Common myeloid progenitor, CD34-positive (primary cell): Measurements from ENCODE around the gene COMMD2.

Experiments used
- CTCF ChIA-PET: fragments of 350-600 bp; sonication (Branson Sonifier 250); formaldehyde crosslinking; loops from one replicate; lab custom pipeline; 2021; ENCODE audit warnings: antibody characterized with exemption; lab: Charles Lee
- POLR2A ChIA-PET: fragments of 350-600 bp; sonication (Branson Sonifier 250); formaldehyde crosslinking; loops from one replicate; lab custom pipeline; 2021; ENCODE audit warnings: antibody characterized with exemption; lab: Charles Lee
- DNase-seq, 3 donors: peaks; one replicate each; pipeline versions ENCODE4 v3.0.0 to v3.0.0-alpha.2; 2013
- H3K27ac ChIP-seq, 2 experiments: 1 replicate in 1 of 2; 2 replicates in 1 of 2; pipeline ENCODE4 v1.7.0; 2013; ENCODE audit warnings: inconsistent platforms in 2 of 2, low read length in 2 of 2, mild to moderate bottlenecking in 2 of 2, low read depth in 1 of 2, moderate library complexity in 1 of 2; ENCODE audit not compliant: severe bottlenecking in 2 of 2, insufficient read depth in 1 of 2, poor library complexity in 1 of 2
- H3K27me3 ChIP-seq, 5 experiments: replicated peaks in 2 of 5; 1 replicate in 3 of 5; 2 replicates in 2 of 5; pipeline versions ENCODE4 v1.6.1 to v1.7.0; 2013; ENCODE audit warnings: low read length in 4 of 5, mild to moderate bottlenecking in 2 of 5, moderate library complexity in 2 of 5, inconsistent platforms in 1 of 5; ENCODE audit not compliant: insufficient read depth in 5 of 5, control insufficient read depth in 4 of 5
- H3K36me3 ChIP-seq, 4 experiments: 1 replicate in 2 of 4; 2 replicates in 2 of 4; pipeline versions ENCODE4 v1.6.1 to v1.7.0; 2013; ENCODE audit warnings: low read length in 3 of 4, control low read depth in 1 of 4, mild to moderate bottlenecking in 1 of 4; ENCODE audit not compliant: control insufficient read depth in 4 of 4, insufficient read depth in 4 of 4
- H3K4me1 ChIP-seq, 4 experiments: 1 replicate in 3 of 4; 2 replicates in 1 of 4; pipeline versions ENCODE4 v1.6.1 to v1.7.1; 2013; ENCODE audit warnings: low read length in 3 of 4, mild to moderate bottlenecking in 3 of 4, control low read depth in 1 of 4, inconsistent platforms in 1 of 4, moderate library complexity in 1 of 4; ENCODE audit not compliant: control insufficient read depth in 4 of 4, insufficient read depth in 4 of 4; ENCODE audit errors: control extremely low read depth in 1 of 4
- H3K4me3 ChIP-seq, 7 experiments: 1 replicate in 4 of 7; 2 replicates in 3 of 7; pipeline versions ENCODE4 v1.5.1 to v1.7.0; 2013; ENCODE audit warnings: mild to moderate bottlenecking in 7 of 7, low read length in 6 of 7, moderate library complexity in 6 of 7, inconsistent platforms in 2 of 7, low read depth in 2 of 7, control low read depth in 1 of 7; ENCODE audit not compliant: insufficient read depth in 4 of 7, control insufficient read depth in 1 of 7; ENCODE audit errors: extremely low read depth in 1 of 7
- H3K9me3 ChIP-seq, 5 experiments: 1 replicate in 4 of 5; 2 replicates in 1 of 5; pipeline versions ENCODE4 v1.6.1 to v1.7.1; 2013; ENCODE audit warnings: low read length in 4 of 5, mild to moderate bottlenecking in 2 of 5, inconsistent platforms in 1 of 5, low read depth in 1 of 5, moderate library complexity in 1 of 5; ENCODE audit not compliant: control insufficient read depth in 4 of 5, insufficient read depth in 2 of 5; ENCODE audit errors: control extremely low read depth in 1 of 5
- WGBS: methylation state at CpG from one replicate; pipeline ENCODE4 v1.1.5; 2013; ENCODE audit not compliant: insufficient coverage; 5-methylcytosine and 5-hydroxymethylcytosine counted together

COMMD2 gene

DNA sequence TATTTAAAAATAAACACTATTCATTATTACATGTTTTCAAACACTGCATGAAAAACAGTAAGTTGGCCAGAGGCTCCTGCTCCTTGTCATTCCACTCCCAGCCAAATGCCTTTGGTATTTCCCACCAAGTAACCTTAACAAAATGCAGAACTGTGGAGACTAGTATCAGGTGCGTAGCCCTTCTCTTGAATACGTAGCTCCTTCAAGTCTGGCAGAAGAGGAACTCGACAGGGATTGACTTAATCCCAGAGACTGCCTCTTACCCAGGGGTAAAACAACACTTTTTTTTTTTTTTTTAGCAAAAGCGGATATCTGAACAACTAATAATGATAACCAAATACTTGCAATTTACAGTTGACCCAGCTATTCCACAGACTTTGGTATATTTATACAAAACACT, 738 bp downstream of the COMMD2 start:
- peak in 2 of 3 donors; percentile 38 to 51 for DNase-seq
- no peaks in the 10 kb centered on the region for H3K27me3 ChIP-seq
- H3K4me3 ChIP-seq, result peak overlapping the region in 6 of 7 experiments; percentile 92 to 98 (median 95)
- ChIA-PET CTCF (interaction anchor here (0.7 to 2.2 kb wide), 9 partner anchors 14 to 242 kb away, joined by 3 to 12 read pairs (median 5); no protein-coding TSS in a partner anchor), POLR2A (interaction anchor here (1.7 kb wide), 1 partner anchor 15 kb away, joined by 4 read pairs; no protein-coding TSS in a partner anchor)
- H3K36me3 ChIP-seq, result peaks cover 12 to 31% (median 18%) of the 10 kb centered on the region in 4 experiments
- 7% methylated on average over 2 of the region's 4 CpGs for WGBS
- H3K4me1 ChIP-seq, result peaks cover 4 to 18% (median 5%) of the 10 kb centered on the region in 4 experiments
- peak overlapping the region; percentile 2 to 79 for H3K27ac ChIP-seq
- no peaks in the 10 kb centered on the region for H3K9me3 ChIP-seq

- no peak overlapping the region for H3K4me3 ChIP-seq
- H3K36me3 ChIP-seq, result peaks cover 17 to 39% (median 25%) of the 10 kb centered on the region in 4 experiments
- no peak overlapping the region for H3K27ac ChIP-seq
- no peak for DNase-seq
- CTCF ChIA-PET, result interaction anchor here (0.9 to 2.0 kb wide), 5 partner anchors 8 to 176 kb away, joined by 3 to 5 read pairs (median 3); partner anchors contain the start of gene COMMD2
- H3K9me3 ChIP-seq, result no peaks in the 10 kb centered on the region
- H3K4me1 ChIP-seq, result peaks cover 5 to 20% (median 7%) of the 10 kb centered on the region in 4 experiments
- no peaks in the 10 kb centered on the region for H3K27me3 ChIP-seq
- POLR2A ChIA-PET, result interaction anchor here (0.6 kb wide), 1 partner anchor 58 kb away, joined by 3 read pairs; no protein-coding TSS in a partner anchor
- WGBS, result 100% methylated on average over 1 of the region's 3 CpGs
These were observed 7.7 kb downstream of the COMMD2 start for GRCh38 chr3:149744606-149745005.

GRCh38 chr3:149744151-149744550, 8.1 kb downstream of the COMMD2 start:
- Histone ChIP-seq H3K9me3 (no peaks in the 10 kb centered on the region), H3K27me3 (no peaks in the 10 kb centered on the region), H3K4me3 (peak overlapping the region in 1 of 7 experiments; percentile 2), H3K4me1 (peaks cover 5 to 20% (median 7%) of the 10 kb centered on the region in 4 experiments), H3K36me3 (peaks cover 17 to 40% (median 25%) of the 10 kb centered on the region in 4 experiments), H3K27ac (peak overlapping the region in 1 of 2 experiments; percentile 36)
- peak; percentile 20 to 66 (median 54) for DNase-seq
- ChIA-PET CTCF (interaction anchor here (0.9 to 2.0 kb wide), 6 partner anchors 8 to 175 kb away, joined by 3 to 5 read pairs (median 3); partner anchors contain the start of gene COMMD2), POLR2A (interaction anchor here (0.6 kb wide), 1 partner anchor 58 kb away, joined by 3 read pairs; no protein-coding TSS in a partner anchor)

DNA sequence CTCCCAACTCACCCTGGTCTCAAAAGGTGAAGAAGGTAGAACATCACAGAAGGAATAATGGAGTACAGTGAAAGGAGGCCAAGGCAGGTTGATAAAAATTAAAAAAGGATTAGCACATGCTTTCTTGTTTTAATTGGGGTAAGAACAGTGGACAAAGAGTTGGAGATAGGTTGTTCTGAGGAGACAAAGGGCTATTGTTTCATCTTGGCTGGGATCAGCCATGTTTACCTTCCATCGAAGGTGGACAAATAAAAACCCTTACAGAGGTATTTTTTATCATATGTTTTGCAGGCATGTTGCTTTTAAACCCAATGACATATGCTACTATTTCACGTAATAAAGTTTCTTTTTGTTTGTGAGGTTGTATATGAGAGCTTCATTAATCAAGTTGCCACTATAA, 12.9 kb downstream of the COMMD2 start:
- no peaks in the 10 kb centered on the region for H3K9me3 ChIP-seq
- no CpG with 5 or more reads among the region's 2 CpGs for WGBS
- peaks cover 8 to 11% (median 9%) of the 10 kb centered on the region in 4 experiments for H3K36me3 ChIP-seq
- H3K4me1 ChIP-seq, result peaks cover 15 to 36% (median 20%) of the 10 kb centered on the region in 4 experiments
- no peak overlapping the region for H3K27ac ChIP-seq
- ChIA-PET CTCF (no interaction called here), POLR2A (no interaction called here)
- no peak overlapping the region for H3K4me3 ChIP-seq
- no peak for DNase-seq
- no peaks in the 10 kb centered on the region for H3K27me3 ChIP-seq

GRCh38 chr3:149738876-149739275, 13.4 kb downstream of the COMMD2 start:
- ChIA-PET CTCF (no interaction called here), POLR2A (no interaction called here)
- DNase-seq, result peak in 1 of 3 donors; percentile 13
- H3K27me3 ChIP-seq, result no peaks in the 10 kb centered on the region
- H3K36me3 ChIP-seq, result peaks cover 8 to 11% (median 9%) of the 10 kb centered on the region in 4 experiments
- peaks cover 14 to 31% (median 18%) of the 10 kb centered on the region in 4 experiments for H3K4me1 ChIP-seq
- no peak overlapping the region for H3K27ac ChIP-seq
- WGBS, result no CpG with 5 or more reads among the region's 2 CpGs
- no peak overlapping the region for H3K4me3 ChIP-seq
- no peaks in the 10 kb centered on the region for H3K9me3 ChIP-seq

GRCh38 chr3:149736953-149737205, 15.4 kb downstream of the COMMD2 start:
- Histone ChIP-seq H3K36me3 (peaks cover 5 to 11% (median 7%) of the 10 kb centered on the region in 4 experiments), H3K27me3 (no peaks in the 10 kb centered on the region), H3K4me1 (peaks cover 9 to 23% (median 15%) of the 10 kb centered on the region in 4 experiments), H3K9me3 (no peaks in the 10 kb centered on the region), H3K4me3 (no peak overlapping the region), H3K27ac (no peak overlapping the region)
- ChIA-PET POLR2A (no interaction called here), CTCF (interaction anchor here (1.0 to 1.7 kb wide), 3 partner anchors 19 to 364 kb away, joined by 3 to 4 read pairs (median 4); no protein-coding TSS in a partner anchor)
- DNase-seq, result peak; percentile 52 to 88 (median 80)

DNA sequence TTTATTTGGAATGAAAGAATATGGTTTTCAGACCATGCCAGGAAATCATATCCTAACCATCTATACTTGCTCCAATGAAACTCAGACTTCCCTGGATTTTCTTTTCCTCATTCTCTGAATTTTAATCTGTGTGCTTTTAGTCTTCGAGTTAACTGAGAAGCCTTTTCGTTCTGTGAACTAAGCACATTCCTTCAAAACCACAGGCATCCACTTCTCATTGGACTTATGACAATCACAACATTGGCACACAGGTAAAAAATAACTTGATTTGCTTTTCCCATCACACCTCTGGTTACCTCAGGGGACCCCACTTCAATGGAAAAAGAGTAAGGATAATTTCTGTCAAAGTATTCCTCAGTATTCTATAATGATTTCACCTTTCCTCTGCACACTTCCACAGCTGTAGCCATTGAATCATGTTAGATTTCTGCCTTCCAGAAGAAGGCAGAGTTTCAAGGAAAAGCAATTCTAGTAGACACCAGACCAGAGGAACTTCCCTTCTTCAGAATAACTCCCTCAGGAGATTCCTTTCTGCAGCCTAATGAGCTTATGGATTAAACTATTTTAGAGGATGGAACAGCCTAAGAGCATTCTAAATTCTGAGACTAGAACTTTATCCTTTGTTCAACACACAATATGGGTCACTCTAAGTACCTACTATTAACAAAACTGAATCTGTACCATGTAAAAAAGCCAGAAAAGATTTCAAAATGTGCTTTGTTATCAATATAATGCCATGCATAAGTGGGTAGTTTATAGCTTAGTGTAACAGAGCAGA, 15.9 kb downstream of the COMMD2 start:
- CTCF ChIA-PET, result interaction anchor here (0.7 to 1.7 kb wide), 4 partner anchors 19 to 374 kb away, joined by 3 to 4 read pairs (median 4); no protein-coding TSS in a partner anchor
- Histone ChIP-seq H3K36me3 (peaks cover 3 to 10% (median 7%) of the 10 kb centered on the region in 4 experiments), H3K9me3 (no peaks in the 10 kb centered on the region), H3K4me3 (peak overlapping the region in 1 of 7 experiments; percentile 9), H3K27ac (no peak overlapping the region), H3K27me3 (no peaks in the 10 kb centered on the region), H3K4me1 (peaks cover 9 to 23% (median 15%) of the 10 kb centered on the region in 4 experiments)
- 17% methylated on average over 2 of the region's 2 CpGs for WGBS
- peak in 1 of 3 donors; percentile 20 for DNase-seq
- POLR2A ChIA-PET, result no interaction called here
